ENCODE results near the gene ATP6V0E2.
"Not testable (repeated sequence)": the region's sequence is repeated elsewhere in the genome, so short reads cannot be mapped to it uniquely, and the experiment has no call there.

The ATP6V0E2 gene

DNA sequence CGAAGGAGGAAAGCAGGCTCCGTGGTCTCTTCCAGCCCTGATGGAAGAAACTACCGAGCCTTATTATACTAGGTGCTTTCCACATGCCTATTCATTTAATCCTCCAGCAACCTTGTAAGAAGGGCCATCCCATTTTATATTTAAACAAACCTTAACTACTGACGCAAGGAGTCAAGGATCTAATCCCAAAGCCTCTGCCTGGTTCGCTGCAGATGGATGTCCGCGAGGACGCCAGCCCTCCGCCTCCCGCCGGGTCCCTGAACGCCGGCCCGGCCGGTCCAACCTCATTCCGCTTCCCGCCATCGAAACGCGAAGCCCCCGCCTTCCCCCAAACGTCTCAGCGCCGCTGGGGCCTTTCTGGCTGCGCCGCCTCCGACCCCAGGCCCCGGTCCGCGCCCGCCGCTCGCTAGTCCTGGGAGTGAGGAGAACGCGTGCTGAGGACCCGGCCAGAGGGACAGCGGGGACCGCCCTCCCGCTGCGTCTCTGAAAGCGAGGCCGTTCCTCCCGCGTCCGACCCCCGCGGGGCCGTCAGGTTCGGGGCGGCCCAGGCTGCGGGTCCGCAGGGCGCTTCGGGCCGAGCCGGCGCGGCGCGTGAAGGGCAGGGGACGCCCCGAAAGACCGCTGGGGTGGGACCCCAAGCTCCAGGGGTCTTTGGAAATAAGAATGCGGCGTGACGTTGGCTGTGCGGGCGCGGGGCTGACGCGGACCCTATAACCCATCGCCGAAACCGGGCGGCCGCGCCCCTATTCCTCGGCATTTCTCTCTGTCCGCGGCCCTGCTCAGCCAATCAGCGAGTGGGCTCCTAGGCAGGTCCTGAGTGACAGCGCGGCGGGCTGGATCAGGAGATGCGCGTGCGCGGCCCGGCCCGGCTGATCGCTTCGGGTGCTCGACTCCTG is at the start of gene ATP6V0E2:
Gene ATP6V0E2, plus strand, starts transcription at position 896 of the 896 bp plus-strand sequence. CDS start 97 bp downstream, outside the sequence.
- DNase-seq: peak; percentile 75

DNA sequence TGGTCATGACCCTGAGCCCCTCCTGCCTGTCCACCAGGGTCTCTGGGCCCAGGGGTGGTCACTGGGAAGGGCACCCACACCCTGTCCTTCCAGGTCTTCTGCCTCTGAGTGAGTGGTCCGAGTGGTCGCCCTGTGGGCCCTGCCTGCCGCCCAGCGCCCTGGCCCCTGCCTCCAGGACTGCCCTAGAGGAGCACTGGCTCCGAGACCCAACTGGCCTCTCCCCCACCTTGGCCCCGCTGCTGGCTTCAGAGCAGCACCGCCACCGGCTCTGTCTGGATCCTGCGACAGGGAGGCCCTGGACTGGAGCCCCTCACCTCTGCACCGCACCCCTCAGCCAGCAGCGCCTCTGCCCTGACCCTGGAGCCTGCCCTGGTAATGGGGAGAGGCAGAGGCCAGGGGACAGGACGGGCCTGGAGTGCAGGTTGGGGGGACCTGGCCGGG is 49.4 kb upstream of the ATP6V0E2 start:
- no peak for DNase-seq

DNA sequence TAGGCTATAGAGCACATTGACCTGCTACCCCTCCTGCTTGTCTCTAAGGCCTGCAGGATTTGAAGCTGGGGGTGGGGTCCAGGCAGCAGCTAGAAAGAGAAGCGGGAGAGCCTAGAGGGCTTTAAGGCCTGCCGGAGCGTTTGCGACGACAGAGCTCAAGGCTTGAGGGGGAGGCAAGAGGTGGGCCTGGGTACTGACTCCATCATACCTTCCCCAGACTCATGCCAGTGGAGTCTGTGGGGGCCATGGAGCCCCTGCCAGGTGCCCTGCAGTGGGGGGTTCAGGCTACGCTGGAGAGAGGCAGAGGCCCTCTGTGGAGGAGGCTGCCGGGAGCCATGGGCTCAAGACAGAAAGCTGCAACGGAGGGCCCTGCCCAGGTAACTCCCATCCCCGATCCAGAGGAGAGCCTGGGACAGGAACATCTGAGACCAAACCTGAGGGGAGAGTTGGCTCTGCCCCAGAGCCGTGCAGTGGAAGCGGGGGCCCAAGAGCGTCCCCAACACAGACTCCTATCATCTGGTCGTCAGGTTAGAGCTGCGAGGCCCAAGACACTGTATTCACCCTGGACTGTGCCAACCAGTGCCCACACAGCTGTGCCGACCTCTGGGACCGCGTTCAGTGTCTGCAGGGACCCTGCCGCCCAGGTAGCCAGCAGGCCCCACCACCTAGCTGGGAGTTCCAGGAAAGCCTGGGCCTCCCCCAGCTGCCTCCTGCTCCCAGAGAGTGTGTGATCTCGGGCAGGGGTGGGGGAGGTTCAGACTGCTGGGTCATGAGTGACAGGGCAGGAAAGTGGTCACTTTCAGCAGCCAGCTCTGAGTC is 48.8 kb upstream of the ATP6V0E2 start:
- no peak for DNase-seq

DNA sequence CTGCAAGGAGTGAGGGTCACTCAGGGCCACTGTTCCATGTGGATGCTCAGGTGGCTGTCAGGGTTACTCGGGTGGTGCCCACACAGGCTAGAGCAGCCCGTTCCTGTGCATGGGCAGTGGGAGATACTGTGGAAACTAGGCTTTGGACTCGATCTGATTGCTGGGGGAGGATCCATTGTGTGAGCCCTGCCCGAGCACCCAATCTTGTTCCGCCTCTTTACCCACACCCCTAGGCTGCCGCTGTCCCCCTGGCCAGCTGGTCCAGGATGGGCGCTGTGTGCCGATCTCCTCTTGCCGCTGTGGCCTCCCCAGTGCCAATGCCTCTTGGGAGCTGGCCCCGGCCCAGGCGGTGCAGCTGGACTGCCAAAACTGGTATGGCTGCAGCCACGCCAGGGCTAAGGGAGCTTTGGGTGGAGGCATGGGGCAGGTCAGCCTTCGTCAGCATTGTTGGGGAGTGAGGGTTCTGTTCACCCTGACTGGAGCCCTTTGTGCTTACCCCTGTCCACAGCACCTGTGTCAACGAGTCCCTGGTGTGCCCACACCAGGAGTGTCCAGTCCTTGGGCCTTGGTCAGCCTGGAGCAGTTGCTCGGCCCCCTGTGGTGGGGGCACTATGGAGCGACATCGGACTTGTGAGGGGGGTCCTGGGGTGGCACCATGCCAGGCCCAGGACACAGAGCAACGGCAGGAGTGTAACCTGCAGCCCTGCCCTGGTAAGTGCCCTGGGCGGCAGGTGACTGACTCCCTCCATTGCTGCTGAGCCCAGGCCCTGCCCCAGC is 48.0 kb upstream of the ATP6V0E2 start:
- no peak for DNase-seq

DNA sequence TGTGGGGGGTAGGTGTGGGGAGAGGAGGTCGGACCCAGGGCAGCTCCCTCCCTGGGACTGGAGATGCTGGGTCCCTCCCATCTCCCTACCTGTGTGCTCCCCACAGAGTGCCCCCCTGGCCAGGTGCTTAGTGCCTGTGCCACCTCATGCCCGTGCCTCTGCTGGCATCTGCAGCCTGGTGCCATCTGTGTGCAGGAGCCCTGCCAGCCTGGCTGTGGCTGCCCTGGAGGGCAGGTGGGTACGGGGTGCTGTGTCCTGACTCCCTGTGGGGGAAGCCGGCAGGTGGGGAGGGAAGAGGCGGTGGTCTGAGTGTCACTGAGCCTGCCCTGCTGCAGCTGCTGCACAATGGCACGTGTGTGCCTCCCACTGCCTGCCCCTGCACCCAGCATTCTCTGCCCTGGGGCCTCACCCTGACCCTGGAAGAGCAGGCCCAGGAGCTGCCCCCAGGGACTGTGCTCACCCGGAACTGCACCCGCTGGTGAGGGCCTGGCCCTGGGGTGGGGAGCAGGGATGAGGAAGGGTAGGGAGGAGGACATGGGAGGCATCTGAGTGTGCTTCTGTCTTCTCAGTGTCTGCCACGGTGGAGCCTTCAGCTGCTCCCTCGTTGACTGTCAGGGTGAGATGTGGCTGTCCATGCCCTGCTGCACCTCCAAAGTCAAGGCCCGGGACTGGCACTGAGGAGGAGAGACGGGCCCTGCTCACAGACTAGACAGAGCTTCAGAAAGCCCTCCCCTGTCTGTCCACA is 47.3 kb upstream of the ATP6V0E2 start:
- DNase-seq: no peak

DNA sequence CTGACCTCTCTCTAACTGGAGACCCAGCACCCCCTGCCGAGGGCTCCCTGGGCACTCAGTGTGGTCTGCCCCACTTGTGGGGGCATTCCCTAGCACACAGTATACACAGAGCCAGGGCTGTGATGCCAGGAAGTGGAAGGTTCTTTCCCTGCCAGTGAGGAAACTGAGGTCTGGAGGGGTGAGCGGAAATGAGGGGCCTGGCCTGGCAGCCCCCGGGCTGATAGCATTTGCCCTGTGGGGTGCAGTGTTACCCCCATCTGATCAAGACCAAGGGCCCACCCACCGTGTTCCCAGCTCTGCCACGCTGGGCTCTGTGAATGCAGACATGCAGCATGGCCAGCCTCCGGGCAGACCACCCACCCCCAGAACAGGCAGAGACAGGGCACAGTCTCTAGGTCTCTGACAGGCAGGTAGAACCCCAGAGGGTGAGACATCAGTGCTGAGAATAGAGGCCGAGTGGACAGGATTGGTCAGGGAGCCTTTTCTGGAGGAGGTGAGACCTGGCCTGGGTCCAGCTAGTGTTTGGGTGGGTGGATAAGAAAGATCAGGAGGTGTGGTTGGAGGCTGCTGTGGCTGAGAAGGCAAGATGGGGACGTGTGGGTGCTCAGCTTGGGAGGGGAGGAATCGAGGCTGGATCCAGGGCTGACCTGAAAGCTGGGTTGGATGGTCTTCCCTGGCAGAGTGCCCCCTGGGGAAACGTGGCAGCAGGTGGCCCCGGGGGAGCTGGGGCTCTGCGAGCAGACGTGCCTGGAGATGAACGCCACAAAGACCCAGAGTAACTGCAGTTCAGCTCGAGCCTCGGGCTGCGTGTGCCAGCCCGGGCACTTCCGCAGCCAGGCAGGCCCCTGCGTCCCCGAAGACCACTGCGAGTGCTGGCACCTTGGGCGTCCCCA is 46.4 kb upstream of the ATP6V0E2 start:
- DNase-seq: no peak

GRCh38 chr7:149828357-149829309 is 45.1 kb upstream of the ATP6V0E2 start:
- DNase-seq: no peak

GRCh38 chr7:149830527-149830926 is 43.2 kb upstream of the ATP6V0E2 start:
- not testable (repeated sequence) for DNase-seq

DNA sequence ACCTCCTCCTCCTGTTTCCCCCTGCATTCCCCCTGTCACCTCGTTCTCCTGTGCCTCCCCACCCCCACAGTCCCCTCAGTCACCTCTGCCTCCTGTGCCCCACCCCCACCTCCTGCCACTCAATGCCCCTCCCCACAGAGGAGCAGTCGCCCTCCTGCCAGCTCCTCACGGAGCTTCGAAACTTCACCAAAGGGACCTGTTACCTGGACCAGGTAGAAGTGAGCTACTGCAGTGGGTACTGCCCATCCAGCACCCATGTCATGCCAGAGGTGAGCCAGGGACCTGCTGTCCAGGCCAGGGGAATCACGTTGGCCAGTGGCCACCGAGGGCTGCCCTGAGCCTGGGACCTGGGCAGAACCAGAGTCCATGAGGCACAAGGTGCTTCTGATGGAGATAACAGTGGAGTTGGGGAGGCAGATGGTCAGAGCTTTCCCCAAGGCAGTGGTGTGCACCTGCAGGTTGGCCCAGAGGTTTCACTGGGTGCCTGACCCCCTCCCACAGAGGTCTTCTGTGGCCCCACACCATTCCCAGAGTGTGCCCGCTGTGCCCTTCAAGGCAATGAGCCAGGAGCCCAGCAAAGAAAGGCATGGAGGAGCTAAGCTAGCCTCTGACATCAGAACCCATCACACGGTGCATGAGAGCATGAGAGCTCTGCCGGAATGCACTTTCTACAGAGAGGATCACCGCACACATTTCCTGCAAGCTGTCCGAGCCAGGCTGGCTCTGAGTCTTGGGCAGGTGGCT is 42.6 kb upstream of the ATP6V0E2 start:
- DNase-seq: no peak

DNA sequence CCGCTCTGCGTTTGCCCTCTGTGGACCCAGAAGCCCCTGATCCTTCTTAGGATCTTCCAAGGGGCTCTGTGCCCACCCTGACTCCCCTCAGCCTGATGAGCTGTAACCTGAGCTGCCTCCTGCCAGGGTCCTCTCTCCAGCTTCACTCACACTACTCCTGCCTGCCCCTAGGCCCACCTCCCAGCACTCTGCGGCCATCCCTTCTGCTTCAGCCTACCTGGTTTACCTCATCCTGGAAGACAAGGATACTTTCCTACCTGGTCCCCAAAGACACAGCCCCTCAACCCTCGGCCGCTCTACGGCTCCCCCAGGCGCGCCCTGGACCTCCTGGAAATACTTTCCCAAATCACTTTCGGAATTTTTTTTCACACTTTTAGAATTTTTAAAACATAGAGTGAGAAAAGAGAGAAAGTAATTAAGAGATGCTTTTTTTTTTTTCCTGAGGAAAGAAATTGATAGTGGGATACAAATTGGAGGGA is 42.0 kb upstream of the ATP6V0E2 start:
- no peak for DNase-seq

DNA sequence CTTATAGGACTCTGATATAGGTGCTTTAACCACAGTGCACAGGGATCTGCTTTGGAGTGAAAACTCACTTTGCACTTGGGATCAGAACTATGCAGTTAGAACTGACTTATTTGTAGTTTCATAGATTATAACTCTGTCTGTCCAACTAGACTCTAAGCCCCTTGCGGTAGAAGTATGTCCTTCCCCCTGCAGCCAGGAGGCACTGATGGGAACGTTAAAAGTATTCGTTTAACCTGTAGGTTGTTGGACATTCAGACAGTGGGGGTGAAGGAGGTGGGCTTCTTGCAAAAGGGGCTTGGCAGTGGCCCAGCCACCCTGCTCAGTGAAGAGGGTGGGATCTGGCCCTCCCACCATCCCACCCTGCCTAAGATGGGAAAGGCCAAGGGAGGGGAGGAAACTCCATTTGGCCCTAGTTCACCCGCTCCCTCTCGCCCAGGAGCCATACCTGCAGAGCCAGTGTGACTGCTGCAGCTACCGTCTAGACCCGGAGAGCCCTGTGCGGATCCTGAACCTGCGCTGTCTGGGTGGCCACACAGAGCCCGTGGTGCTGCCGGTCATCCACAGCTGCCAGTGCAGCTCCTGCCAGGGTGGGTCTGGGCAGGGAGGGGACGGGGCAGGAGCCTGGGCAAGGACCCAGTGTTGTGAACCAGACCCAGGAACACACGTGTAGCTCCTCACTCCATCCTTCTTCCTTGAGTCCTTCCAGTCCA is 41.3 kb upstream of the ATP6V0E2 start:
- DNase-seq: no peak

DNA sequence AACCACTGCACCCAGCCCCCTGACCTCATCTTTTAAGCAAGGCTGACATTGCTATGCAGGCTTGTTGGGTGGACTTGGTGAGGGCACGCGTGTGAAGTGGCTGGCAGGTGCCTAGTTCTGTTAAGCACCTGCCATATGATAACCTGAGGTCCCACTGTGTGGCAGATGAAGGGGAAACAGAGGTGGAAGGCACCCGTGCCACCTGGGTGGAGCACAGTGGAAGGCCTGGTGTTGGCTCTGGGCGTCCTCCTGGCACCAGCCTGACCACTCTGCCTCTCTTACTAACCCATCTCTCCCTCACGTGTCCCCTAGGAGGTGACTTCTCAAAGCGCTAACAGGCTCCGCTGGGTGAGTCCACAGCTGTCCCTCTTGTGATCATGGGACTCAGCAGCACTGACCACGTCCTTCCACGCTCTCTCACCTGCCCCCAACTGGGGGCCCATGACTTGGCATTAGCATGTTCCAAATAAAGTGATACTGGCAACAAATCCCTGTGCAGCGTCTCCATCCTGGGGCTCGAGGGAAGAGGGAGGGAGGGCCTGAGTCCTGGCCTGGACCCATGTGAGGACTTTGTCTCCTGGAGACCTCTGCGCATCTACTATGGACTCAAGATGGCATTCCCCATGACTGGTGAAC is 40.2 kb upstream of the ATP6V0E2 start:
- DNase-seq: no peak

DNA sequence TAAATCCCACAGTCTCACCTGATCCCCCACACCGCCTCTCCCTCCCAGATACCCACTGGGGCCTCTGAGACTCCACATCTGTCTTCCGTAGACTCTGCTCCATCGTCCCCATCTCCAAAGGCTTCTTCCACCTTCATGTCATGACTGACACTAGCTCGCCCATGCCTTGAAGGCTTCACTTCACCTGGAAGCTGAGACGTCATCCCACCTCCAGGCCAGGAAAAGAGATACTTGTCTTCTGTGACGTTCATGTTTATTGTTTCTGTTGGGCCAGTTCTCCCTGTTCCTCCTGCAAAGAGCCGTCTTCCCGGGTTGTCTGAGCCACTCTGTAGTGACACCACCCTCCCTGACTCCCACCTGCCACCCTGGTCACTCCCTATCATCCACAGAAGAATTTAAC is 39.2 kb upstream of the ATP6V0E2 start:
- no peak for DNase-seq

DNA sequence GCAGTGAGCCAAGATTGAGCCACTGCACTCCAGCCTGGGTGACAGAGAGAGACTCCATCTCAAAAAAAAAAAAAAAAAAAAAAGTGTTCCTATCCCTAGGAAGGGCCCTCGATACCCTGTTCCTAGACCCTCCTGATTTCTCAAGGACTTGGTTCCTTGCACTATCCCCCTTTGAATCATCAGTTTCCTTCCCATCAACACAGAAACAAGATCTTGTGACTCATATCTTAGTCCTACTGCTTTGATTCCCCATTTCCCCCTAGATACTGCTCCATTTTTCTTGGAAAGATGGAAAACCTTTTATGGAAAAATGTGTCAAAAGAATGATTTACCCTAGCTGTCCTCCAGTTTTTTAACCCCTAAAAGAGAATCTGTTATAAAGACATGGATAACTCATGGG is 37.3 kb upstream of the ATP6V0E2 start:
- no peak for DNase-seq

GRCh38 chr7:149837564-149838223 is 36.1 kb upstream of the ATP6V0E2 start:
- no peak for DNase-seq

DNA sequence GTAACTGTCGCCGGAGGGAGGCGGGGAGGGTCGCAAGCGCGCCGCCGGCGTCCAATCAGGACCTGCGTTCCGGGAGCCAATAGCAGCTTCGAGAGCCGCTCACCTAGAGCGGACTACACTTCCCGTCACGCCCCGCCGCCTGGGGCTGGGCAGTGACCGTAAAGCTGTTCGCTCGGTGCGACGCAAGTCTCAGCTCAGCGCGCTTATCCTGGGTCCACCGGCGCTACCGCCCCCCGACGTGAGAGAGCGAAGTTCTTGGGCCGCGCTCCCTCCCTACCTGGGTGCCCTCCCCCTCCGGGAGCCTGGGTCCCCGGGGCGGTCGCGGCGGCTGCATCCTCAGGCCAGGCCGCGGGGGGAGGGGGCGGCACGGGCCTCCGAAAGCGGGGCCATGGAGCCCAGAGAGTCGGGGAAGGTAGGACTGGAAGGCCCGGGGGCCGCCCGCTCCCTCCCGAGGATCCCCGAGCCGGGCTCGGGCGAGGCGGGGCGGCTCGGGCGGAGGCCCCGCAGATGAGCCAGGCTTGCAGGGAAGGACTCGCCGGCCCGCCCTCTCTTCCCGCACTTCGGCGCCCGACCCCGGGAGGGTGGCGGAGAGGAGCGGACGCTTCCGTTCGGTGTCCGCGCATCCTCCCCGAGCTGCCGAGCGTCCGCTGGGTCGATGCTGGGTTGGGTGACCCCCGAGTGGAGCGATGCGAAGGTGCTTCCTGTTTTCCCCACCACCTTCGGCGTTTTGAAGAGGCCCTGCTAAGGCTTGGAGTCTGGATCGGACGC is 35.4 kb upstream of the ATP6V0E2 start, which contains the start of gene ZNF862:
Gene ZNF862, plus strand, starts transcription at position 152 of the 768 bp plus-strand sequence. Its CDS starts 237 bp downstream, at position 389.
- DNase-seq: peak; percentile 87

All from NCI-H1417 treated with DMSO at 0.1 percent for 48 hours (cell line).